SU-DHL-6 (cell line): ENCODE results near the gene COX7A2.

Experiments
- H2AFZ ChIP-seq: fragments of 200-600 bp; sonication (generic); 2 replicates; pipeline ENCODE4 v1.6.1; 2014; ENCODE audit warnings: low read depth, mild to moderate bottlenecking, moderate library complexity, mixed read lengths, antibody characterized with exemption, low read length; ENCODE audit not compliant: severe bottlenecking
- H3F3A ChIP-seq: fragments of 200-600 bp; shearing (Covaris generic); 2 replicates; pipeline ENCODE4 v1.6.0; 2016; ENCODE audit warnings: antibody characterized with exemption, mild to moderate bottlenecking; ENCODE audit not compliant: insufficient read depth
- H3K27ac ChIP-seq: fragments of 200-600 bp; sonication (generic); 2 replicates; pipeline ENCODE4 v1.5.1; 2016; ENCODE audit warnings: low read depth, mild to moderate bottlenecking, low read length, moderate library complexity, mixed read lengths
- H3K27me3 ChIP-seq: fragments of 200-600 bp; sonication (generic), shearing (Covaris generic); 2 replicates; pipeline ENCODE4 v1.6.0; 2014; ENCODE audit warnings: mild to moderate bottlenecking, low read length
- H3K36me3 ChIP-seq: fragments of 200-600 bp; sonication (generic); 2 replicates; pipeline ENCODE4 v1.6.1; 2014; ENCODE audit warnings: mild to moderate bottlenecking, low read length, mixed read lengths
- H3K4me2 ChIP-seq: fragments of 300-600, 200-600 bp; shearing (Covaris generic), sonication (generic); 2 replicates; pipeline ENCODE4 v1.6.0; 2014; ENCODE audit warnings: low read length, low read depth, mild to moderate bottlenecking; ENCODE audit not compliant: poor library complexity, severe bottlenecking
- H3K4me3 ChIP-seq: fragments of 200-600 bp; sonication (generic); 2 replicates; pipeline ENCODE4 v1.5.1; 2014; ENCODE audit warnings: antibody characterized with exemption, low read length, mild to moderate bottlenecking, mixed read lengths; ENCODE audit not compliant: insufficient read depth, poor library complexity, severe bottlenecking
- H3K79me2 ChIP-seq: fragments of 200-600 bp; sonication (generic); 2 replicates; pipeline ENCODE4 v1.6.1; 2014; ENCODE audit warnings: mild to moderate bottlenecking, low read length, moderate library complexity; ENCODE audit not compliant: insufficient read depth
- H3K9ac ChIP-seq: fragments of 200-600 bp; sonication (generic); 2 replicates; pipeline ENCODE4 v1.7.0; 2014; ENCODE audit warnings: mild to moderate bottlenecking, low read length
- H3K9me2 ChIP-seq: fragments of 200-600 bp; sonication (generic); replicated peaks from 2 replicates; pipeline ENCODE4 v1.6.1; 2014; ENCODE audit warnings: low read length; ENCODE audit not compliant: insufficient read depth
- H3K9me3 ChIP-seq: fragments of 200-600 bp; sonication (generic); 2 replicates; pipeline ENCODE4 v1.6.1; 2014; ENCODE audit warnings: low read length, mixed read lengths; ENCODE audit not compliant: insufficient read depth
- H4K20me1 ChIP-seq: fragments of 200-600 bp; sonication (generic); 2 replicates; pipeline ENCODE4 v1.6.1; 2014; ENCODE audit warnings: low read depth, mild to moderate bottlenecking, antibody characterized with exemption, low read length, moderate library complexity, mixed read lengths
- CTCF ChIP-seq: fragments of 200-600 bp; sonication (generic); IDR thresholded peaks from one replicate; pipeline ENCODE4 v1.5.1; 2017; ENCODE audit warnings: antibody characterized with exemption, mild to moderate bottlenecking, low read length, moderate library complexity; ENCODE audit not compliant: insufficient read depth, poor library complexity, severe bottlenecking
- EZH2phosphoT487 ChIP-seq: fragments of 200-600 bp; sonication (generic), shearing (Covaris generic); conservative IDR thresholded peaks from 2 replicates; pipeline ENCODE4 v1.6.1; 2018; ENCODE audit warnings: mild to moderate bottlenecking, antibody characterized with exemption, low read length, moderate library complexity, mixed read lengths

The COX7A2 gene

GRCh38 chr6:75196081-75196687 is 47.4 kb downstream of the COX7A2 start:
- H3K27me3 ChIP-seq: no peaks in the 10 kb centered on the region
- H3K4me2 ChIP-seq: no peak overlapping the region
- no peaks in the 10 kb centered on the region for H3K79me2 ChIP-seq
- TF ChIP-seq CTCF (no peak), EZH2phosphoT487 (no peak)
- H3F3A ChIP-seq: no peaks in the 10 kb centered on the region
- H3K9me3 ChIP-seq: no peaks in the 10 kb centered on the region
- H4K20me1 ChIP-seq: no peaks in the 10 kb centered on the region
- H3K9me2 ChIP-seq: no peaks in the 10 kb centered on the region
- H2AFZ ChIP-seq: no peak overlapping the region
- no peak overlapping the region for H3K27ac ChIP-seq
- no peak overlapping the region for H3K9ac ChIP-seq
- no peaks in the 10 kb centered on the region for H3K36me3 ChIP-seq
- no peak overlapping the region for H3K4me3 ChIP-seq

GRCh38 chr6:75188221-75188925 is 55.2 kb downstream of the COX7A2 start:
- Histone ChIP-seq H3F3A (no peaks in the 10 kb centered on the region), H3K27me3 (no peaks in the 10 kb centered on the region), H3K9me2 (no peaks in the 10 kb centered on the region), H3K9ac (no peak overlapping the region), H3K9me3 (no peaks in the 10 kb centered on the region), H3K4me2 (no peak overlapping the region), H2AFZ (no peak overlapping the region), H3K4me3 (no peak overlapping the region), H3K79me2 (no peaks in the 10 kb centered on the region), H4K20me1 (no peaks in the 10 kb centered on the region), H3K36me3 (no peaks in the 10 kb centered on the region), H3K27ac (no peak overlapping the region)
- no peak for TF ChIP-seq CTCF
- no peak for TF ChIP-seq EZH2phosphoT487
